Natural killer cell (primary cell): ENCODE results near the gene KXD1. TPM values are rescaled to one million over a fixed set of nuclear protein-coding genes. Genes with fewer than 3 reads are reported as not detected.

Source experiments
- ATAC-seq, 3 donors: fragments of 150-1000 bp in 2 of 3; fragments of 200-7000 bp in 1 of 3; cut with Tn5 transposase; 1 replicate in 1 of 3; 2 replicates in 2 of 3; pipeline ENCODE4 v1.10.0; 2021; ENCODE audit warnings: mild to moderate bottlenecking in 2 of 3, moderate library complexity in 2 of 3
- DNase-seq, 2 donors: peaks; one replicate each; pipeline versions ENCODE4 v3.0.0 to v3.0.0-alpha.2; 2013 to 2021; ENCODE audit warnings: mixed read lengths in 1 of 2
- H3K27ac ChIP-seq: one replicate; pipeline ENCODE4 v1.5.1; 2013; ENCODE audit warnings: mild to moderate bottlenecking, low read length
- H3K27me3 ChIP-seq: one replicate; pipeline ENCODE4 v1.6.1; 2013; ENCODE audit warnings: low read length; ENCODE audit not compliant: control insufficient read depth, insufficient read depth
- H3K36me3 ChIP-seq: one replicate; pipeline ENCODE4 v1.6.1; 2013; ENCODE audit warnings: low read length; ENCODE audit not compliant: control insufficient read depth, insufficient read depth
- H3K4me1 ChIP-seq: one replicate; pipeline ENCODE4 v1.6.1; 2013; ENCODE audit warnings: low read length; ENCODE audit not compliant: control insufficient read depth, insufficient read depth
- H3K4me3 ChIP-seq: one replicate; pipeline ENCODE4 v1.5.1; 2013; ENCODE audit warnings: low read length
- H3K9me3 ChIP-seq: one replicate; pipeline ENCODE4 v1.6.1; 2013; ENCODE audit warnings: low read length; ENCODE audit not compliant: control insufficient read depth, insufficient read depth
- H3K27ac Mint-ChIP-seq, 2 donors: one replicate each; pipeline ENCODE4 v1.8.0; 2022; ENCODE audit warnings: mild to moderate bottlenecking in 2 of 2, mixed read lengths in 2 of 2, moderate library complexity in 1 of 2
- H3K27me3 Mint-ChIP-seq, 2 donors: one replicate each; pipeline ENCODE4 v1.8.0; 2022; ENCODE audit warnings: low read depth in 2 of 2, mixed read lengths in 2 of 2
- H3K36me3 Mint-ChIP-seq: one replicate; pipeline ENCODE4 v1.8.0; 2022; ENCODE audit warnings: mixed read lengths
- H3K4me1 Mint-ChIP-seq, 2 donors: one replicate each; pipeline ENCODE4 v1.8.0; 2022; ENCODE audit warnings: mixed read lengths in 2 of 2
- H3K4me3 Mint-ChIP-seq: one replicate; pipeline ENCODE4 v1.8.0; 2022; ENCODE audit warnings: mild to moderate bottlenecking, moderate library complexity, mixed read lengths
- H3K9me3 Mint-ChIP-seq, 2 donors: one replicate each; pipeline ENCODE4 v1.8.0; 2022; ENCODE audit warnings: mixed read lengths in 2 of 2
- WGBS: methylation state at CpG from one replicate; pipeline ENCODE4 v1.1.7; 2013; ENCODE audit warnings: missing lambda C conversion rate; ENCODE audit not compliant: insufficient coverage; 5-methylcytosine and 5-hydroxymethylcytosine counted together
- intact Hi-C: fragments of 100-400 bp; cut with micrococcal nuclease; formaldehyde crosslinking; loops from one replicate; pipeline ENCODE4 v1.14.2; 2022
- total RNA-seq, 4 donors: library from RNA; stranded (reverse); fragments of 120-200 nt in 1 of 4; gene quantifications; one replicate each; pipeline versions ENCODE4 v1.2.3 to v1.2.4, GENCODE V29; 2013 to 2022
- TF ChIP-seq, protein P1 (sequence below): fragments of 200-600 bp; IDR thresholded peaks from one replicate; pipeline ENCODE4 v1.8.0; 2022; ENCODE audit warnings: antibody characterized with exemption

KXD1 gene
- total RNA-seq, 3 donors from 2014 or later (not counting 1 experiment from before 2014, with no cell fraction given): 83.2 to 88.8 (median 86.9) TPM

DNA sequence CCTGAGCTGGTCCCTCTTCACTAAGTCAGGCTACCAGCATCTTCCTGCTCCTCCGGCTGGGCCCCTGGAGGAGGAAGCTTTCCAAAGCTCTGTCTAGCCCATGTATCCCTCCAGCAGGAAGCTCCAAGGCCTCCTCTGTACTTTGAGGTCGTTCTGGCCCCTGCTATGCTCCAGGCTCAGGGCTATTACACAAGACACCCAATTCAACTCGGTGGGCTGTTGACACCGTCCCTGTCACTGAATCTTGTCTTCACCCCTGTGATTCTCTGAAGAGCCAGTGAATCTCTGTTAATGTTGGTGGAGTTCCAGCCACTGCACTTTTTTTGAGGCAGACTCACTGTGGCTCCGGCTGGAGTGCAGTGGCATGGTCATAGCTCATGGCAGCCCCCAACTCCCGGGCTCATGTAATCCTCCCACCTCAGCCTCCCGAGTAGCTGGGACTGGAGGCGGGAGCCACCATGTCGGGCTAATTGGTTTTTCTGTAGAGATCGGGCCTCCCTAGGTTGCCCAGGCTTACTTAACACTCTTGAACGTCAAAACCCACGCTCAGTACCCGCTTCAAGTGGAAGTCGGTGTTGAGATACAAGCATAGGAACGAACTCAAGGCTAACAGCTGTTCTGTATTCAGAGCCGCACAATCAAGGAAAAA, 30.4 kb downstream of the KXD1 start:
- peaks cover 9 to 28% of the 10 kb centered on the region in 2 donors for H3K4me1 Mint-ChIP-seq
- WGBS: 17% methylated on average over 16 of the region's 16 CpGs

DNA sequence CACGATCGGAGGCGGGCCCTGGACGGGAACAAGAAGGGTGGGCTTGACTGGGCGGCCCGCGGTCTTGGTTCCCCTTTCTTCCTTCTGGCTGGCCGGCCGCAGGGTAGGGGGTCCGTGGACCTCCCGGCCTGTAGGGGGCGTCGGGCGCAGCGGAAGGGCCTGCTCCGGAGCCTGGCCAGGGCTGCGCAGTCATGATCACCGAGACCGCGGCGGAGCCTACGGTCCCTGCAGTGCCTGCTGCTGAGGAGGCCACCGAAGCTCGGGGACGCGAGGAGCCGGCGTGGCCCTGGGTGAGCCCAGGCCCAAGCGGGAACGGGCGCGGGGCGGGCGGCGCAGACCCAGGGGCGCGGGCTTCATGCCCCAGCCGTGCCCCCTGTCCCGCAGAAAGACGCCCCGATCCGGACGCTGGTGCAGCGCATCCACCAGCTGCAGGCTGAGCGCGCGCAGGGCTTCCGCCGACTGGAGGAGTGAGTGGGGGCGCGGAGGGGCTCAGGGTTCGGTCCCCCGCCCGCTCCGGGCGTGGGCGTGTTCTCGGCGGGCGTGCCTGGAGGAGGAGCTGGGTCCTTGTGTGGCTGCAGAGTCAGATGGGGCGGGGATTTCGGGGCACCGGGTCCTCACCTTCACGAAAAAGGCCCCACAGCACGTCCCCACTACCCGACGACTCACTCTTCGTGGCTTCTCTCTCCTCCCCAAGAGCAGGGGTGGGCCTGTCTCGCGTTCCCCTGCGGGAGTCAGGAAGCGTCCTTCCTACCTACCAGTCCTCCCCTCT, 31.1 kb downstream of the KXD1 start, which contains the start of gene REX1BD:
REX1BD (plus strand) TSS at position 188 of the 769 bp plus-strand sequence; CDS start at position 192, 4 bp downstream.
- no peaks in the 10 kb centered on the region for H3K36me3 Mint-ChIP-seq
- no peaks in the 10 kb centered on the region for H3K9me3 ChIP-seq
- H3K27me3 Mint-ChIP-seq: peaks cover 0 to 4% of the 10 kb centered on the region in 2 donors
- peak within 1 kb of the TSS; percentile 54 for H3K4me3 ChIP-seq
- H3K9me3 Mint-ChIP-seq: no peaks in the 10 kb centered on the region
- no peaks in the 10 kb centered on the region for H3K27me3 ChIP-seq
- ATAC-seq (peak; percentile 79 to 90 (median 80)), DNase-seq (peak; percentile 78 to 93)
- H3K27ac Mint-ChIP-seq: peak within 1 kb of the TSS; percentile 86 to 88
- H3K4me3 Mint-ChIP-seq: peak within 1 kb of the TSS; percentile 90
- intact Hi-C loops: loop anchor here (2.0 to 5.0 kb wide), 4 partner anchors 18 to 330 kb away; partner anchors contain the start of genes COPE, DDX49, ELL and UBA52
- H3K4me1 ChIP-seq: peaks cover 33% of the 10 kb centered on the region
- H3K27ac ChIP-seq: peak within 1 kb of the TSS; percentile 77
- H3K36me3 ChIP-seq: peaks cover 4% of the 10 kb centered on the region
- TF ChIP-seq, protein P1, sequence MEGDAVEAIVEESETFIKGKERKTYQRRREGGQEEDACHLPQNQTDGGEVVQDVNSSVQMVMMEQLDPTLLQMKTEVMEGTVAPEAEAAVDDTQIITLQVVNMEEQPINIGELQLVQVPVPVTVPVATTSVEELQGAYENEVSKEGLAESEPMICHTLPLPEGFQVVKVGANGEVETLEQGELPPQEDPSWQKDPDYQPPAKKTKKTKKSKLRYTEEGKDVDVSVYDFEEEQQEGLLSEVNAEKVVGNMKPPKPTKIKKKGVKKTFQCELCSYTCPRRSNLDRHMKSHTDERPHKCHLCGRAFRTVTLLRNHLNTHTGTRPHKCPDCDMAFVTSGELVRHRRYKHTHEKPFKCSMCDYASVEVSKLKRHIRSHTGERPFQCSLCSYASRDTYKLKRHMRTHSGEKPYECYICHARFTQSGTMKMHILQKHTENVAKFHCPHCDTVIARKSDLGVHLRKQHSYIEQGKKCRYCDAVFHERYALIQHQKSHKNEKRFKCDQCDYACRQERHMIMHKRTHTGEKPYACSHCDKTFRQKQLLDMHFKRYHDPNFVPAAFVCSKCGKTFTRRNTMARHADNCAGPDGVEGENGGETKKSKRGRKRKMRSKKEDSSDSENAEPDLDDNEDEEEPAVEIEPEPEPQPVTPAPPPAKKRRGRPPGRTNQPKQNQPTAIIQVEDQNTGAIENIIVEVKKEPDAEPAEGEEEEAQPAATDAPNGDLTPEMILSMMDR: peak; percentile 85
- H3K4me1 Mint-ChIP-seq: peaks cover 9 to 28% of the 10 kb centered on the region in 2 donors
- WGBS: under 1% methylated on average over 72 of the region's 72 CpGs

More for the DNA sequence above, 30.4 kb downstream of the KXD1 start:
- H3K27ac Mint-ChIP-seq: peak overlapping the region; percentile 86 to 88
- no peaks in the 10 kb centered on the region for H3K36me3 Mint-ChIP-seq
- no peaks in the 10 kb centered on the region for H3K9me3 Mint-ChIP-seq
- H3K27me3 Mint-ChIP-seq: peaks cover 0 to 4% of the 10 kb centered on the region in 2 donors
- H3K27ac ChIP-seq: peak overlapping the region; percentile 77
- H3K9me3 ChIP-seq: no peaks in the 10 kb centered on the region
- DNase-seq (no peak), ATAC-seq (no peak)
- TF ChIP-seq, protein P1: no peak
- no peaks in the 10 kb centered on the region for H3K27me3 ChIP-seq
- H3K4me3 ChIP-seq: peak overlapping the region; percentile 54
- H3K4me1 ChIP-seq: peaks cover 29% of the 10 kb centered on the region
- peak overlapping the region; percentile 90 for H3K4me3 Mint-ChIP-seq
- intact Hi-C loops: loop anchor here (2.0 to 5.0 kb wide), 4 partner anchors 17 to 331 kb away; partner anchors contain the start of genes COPE, DDX49, ELL and UBA52
- H3K36me3 ChIP-seq: peaks cover 4% of the 10 kb centered on the region

DNA sequence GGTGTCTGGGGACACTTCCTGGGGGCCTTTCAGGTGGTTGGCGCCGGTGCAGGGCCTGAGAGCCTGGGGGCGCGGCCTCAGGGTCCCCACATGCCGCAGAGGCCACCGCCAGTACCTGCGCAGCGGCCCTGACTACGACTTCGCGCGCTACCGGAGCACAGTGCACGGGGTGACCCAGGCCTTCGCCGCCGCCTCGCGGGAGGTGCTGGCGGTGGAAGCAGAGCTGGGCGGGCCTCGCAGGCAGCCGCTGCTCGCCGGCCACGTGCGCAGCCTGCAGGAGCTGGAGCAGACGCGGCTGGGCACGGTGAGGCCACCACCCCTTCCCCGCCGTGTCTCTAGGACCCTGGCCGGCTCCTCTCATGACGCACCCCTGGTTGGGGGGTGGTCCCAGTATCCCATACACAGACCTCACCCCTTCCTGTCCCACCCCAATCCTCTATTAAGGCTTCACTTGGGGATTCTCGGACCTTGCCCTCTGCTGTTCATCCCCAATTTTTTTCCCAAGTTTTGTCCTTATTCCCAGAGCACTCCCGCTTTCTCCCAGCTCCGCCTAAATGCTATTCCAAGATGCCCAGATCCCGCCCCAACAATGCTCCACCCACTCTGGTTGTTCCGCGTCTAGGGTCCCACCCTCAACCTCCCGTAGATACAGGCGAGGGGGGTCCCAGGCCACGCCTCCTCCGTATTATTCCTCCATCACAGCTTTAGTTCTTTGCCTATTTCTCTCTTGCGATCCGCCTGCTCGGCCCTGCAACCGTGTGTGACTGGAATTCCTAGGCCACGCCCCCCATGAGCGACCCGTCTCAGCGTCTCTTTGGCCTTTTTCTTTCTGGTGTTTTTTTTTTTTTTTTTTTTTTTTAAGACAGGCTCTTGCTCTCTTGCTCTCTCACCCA, 32.0 kb downstream of the KXD1 start:
- Mint-ChIP-seq H3K36me3 (no peaks in the 10 kb centered on the region), H3K4me3 (peak overlapping the region; percentile 90), H3K27me3 (no peaks in the 10 kb centered on the region), H3K9me3 (no peaks in the 10 kb centered on the region), H3K27ac (peak overlapping the region; percentile 86 to 88), H3K4me1 (peaks cover 11 to 31% of the 10 kb centered on the region in 2 donors)
- intact Hi-C loops: loop anchor here (2.0 to 5.0 kb wide), 4 partner anchors 19 to 329 kb away; partner anchors contain the start of genes COPE, DDX49, ELL and UBA52
- peak overlapping the region; percentile 54 for H3K4me3 ChIP-seq
- H3K9me3 ChIP-seq: no peaks in the 10 kb centered on the region
- peaks cover 41% of the 10 kb centered on the region for H3K4me1 ChIP-seq
- TF ChIP-seq, protein P1: no peak
- no peaks in the 10 kb centered on the region for H3K27me3 ChIP-seq
- peak overlapping the region; percentile 77 for H3K27ac ChIP-seq
- DNase-seq: peak; percentile 70 to 88
- peak; percentile 64 to 78 (median 64) for ATAC-seq
- peaks cover 4% of the 10 kb centered on the region for H3K36me3 ChIP-seq
- 21% methylated on average over 52 of the region's 52 CpGs for WGBS
